ENCODE measurements around the gene PYHIN1. TPM values are rescaled to one million over a fixed set of nuclear protein-coding genes. Genes with fewer than 3 reads are reported as not detected.

Gene PYHIN1
- polyA plus RNA-seq, 1 of the 3 experiments (the other 2 are of a cell fraction), result not detected

- Histone ChIP-seq H3K27me3 (ENCODE audit: insufficient read depth) (no peaks in the 10 kb centered on the region), H3K9me2 (no peaks in the 10 kb centered on the region), H3K9ac (no peak overlapping the region), H3F3A (replicated peaks; ENCODE audit: insufficient read depth) (no peaks in the 10 kb centered on the region), H3K9me3 (no peaks in the 10 kb centered on the region), H3K4me2 (no peak overlapping the region), H3K27ac (ENCODE audit: low read depth in 2 of 2, low read length in 1 of 2) (no peak overlapping the region), H3K36me3 (replicated peaks in 1 of 2; ENCODE audit: control insufficient read depth in 1 of 2, insufficient read depth in 2 of 2, low read length in 1 of 2) (no peaks in the 10 kb centered on the region), H4K20me1 (ENCODE audit: insufficient read depth) (no peaks in the 10 kb centered on the region), H2AFZ (ENCODE audit: low read depth) (no peak overlapping the region), H3K4me1 (ENCODE audit: control insufficient read depth in 1 of 2, insufficient read depth in 2 of 2, low read depth in 1 of 2, low read length in 1 of 2) (no peaks in the 10 kb centered on the region), H3K4me3 (ENCODE audit: low read depth in 2 of 2, low read length in 1 of 2) (no peak overlapping the region), H3K79me2 (ENCODE audit: insufficient read depth) (no peaks in the 10 kb centered on the region)
- ChIA-PET POLR2A (no interaction called here), CTCF (no interaction called here)
- 0% methylated on average over 2 of the region's 2 CpGs for WGBS (ENCODE audit: low lambda C conversion rate)
- DNase-seq, result no peak
- no peak for TF ChIP-seq JUND (IDR thresholded peaks at IDR 0.05)
- TF ChIP-seq REST (IDR thresholded peaks at IDR 0.05; ENCODE audit: low read depth, low read length), result no peak
- no peak for TF ChIP-seq IRF3 (IDR thresholded peaks at IDR 0.05; ENCODE audit: low read depth, low read length)
- no peak for TF ChIP-seq USF2 (IDR thresholded peaks at IDR 0.05; ENCODE audit: borderline replicate concordance, low read depth, low read length)
- no peak for TF ChIP-seq NRF1 (IDR thresholded peaks at IDR 0.05; ENCODE audit: low read depth, low read length)
- TF ChIP-seq MEF2A (IDR thresholded peaks at IDR 0.05; ENCODE audit: borderline replicate concordance, low read depth), result no peak
- no peak for TF ChIP-seq POLR2AphosphoS5 (IDR thresholded peaks at IDR 0.05; ENCODE audit: low read depth, low read length)
- no peak for TF ChIP-seq GATA2 (CRISPR knock-in tag; IDR thresholded peaks at IDR 0.05)
- no peak for TF ChIP-seq RXRA (IDR thresholded peaks at IDR 0.05; ENCODE audit: borderline replicate concordance, low read depth)
- TF ChIP-seq CTCF (IDR thresholded peaks at IDR 0.05), result no peak
- no peak for TF ChIP-seq FOXJ3 (CRISPR knock-in tag; IDR thresholded peaks at IDR 0.05)
- TF ChIP-seq EZH2phosphoT487 (IDR thresholded peaks at IDR 0.05; ENCODE audit: borderline replicate concordance, low read depth), result no peak
- no peak for TF ChIP-seq PBX3 (IDR thresholded peaks at IDR 0.05)
- TF ChIP-seq RCOR1 (IDR thresholded peaks at IDR 0.05; ENCODE audit: low read length), result no peak
- TF ChIP-seq YY1 (IDR thresholded peaks at IDR 0.05; ENCODE audit: low read depth), result no peak
- TF ChIP-seq ZBTB33 (IDR thresholded peaks at IDR 0.05; ENCODE audit: borderline replicate concordance, low read depth), result no peak
- no peak for TF ChIP-seq TCF12 (IDR thresholded peaks at IDR 0.05)
- no peak for TF ChIP-seq MAX (IDR thresholded peaks at IDR 0.05; ENCODE audit: low read depth)
- no peak for TF ChIP-seq EP300 (IDR thresholded peaks at IDR 0.05; ENCODE audit: borderline replicate concordance in 1 of 2, low read depth in 1 of 2, low read length in 1 of 2)
- TF ChIP-seq RAD21 (IDR thresholded peaks at IDR 0.05; ENCODE audit: low read length), result no peak
Measured at GRCh38 chr1:158942490-158942889, 11.1 kb downstream of the PYHIN1 start.

All from SK-N-SH (cell line).